ENCODE measurements around the gene DUSP22.
"Not testable (repeated sequence)": the region's sequence is repeated elsewhere in the genome, so short reads cannot be mapped to it uniquely, and the experiment has no call there.

The DUSP22 gene

GRCh38 chr6:291697-292505, at the start of gene DUSP22:
TSS of gene DUSP22 (plus strand) at chr6:292487. CDS start at chr6:292540, 53 bp downstream.
- no peak for DNase-seq

GRCh38 chr6:246352-246751, 45.9 kb upstream of the DUSP22 start:
- DNase-seq: no peak

- DNase-seq: no peak
Measured at GRCh38 chr6:247351-247750, 44.9 kb upstream of the DUSP22 start.

GRCh38 chr6:248046-248445, 44.2 kb upstream of the DUSP22 start:
- not testable (repeated sequence) for DNase-seq

- no peak for DNase-seq
Measured at GRCh38 chr6:250676-251075, 41.6 kb upstream of the DUSP22 start.

- no peak for DNase-seq
Measured at GRCh38 chr6:251920-252319, 40.4 kb upstream of the DUSP22 start.

- no peak for DNase-seq
Measured at GRCh38 chr6:252775-253535, 39.3 kb upstream of the DUSP22 start.

GRCh38 chr6:254016-254415, 38.3 kb upstream of the DUSP22 start:
- DNase-seq: no peak

GRCh38 chr6:255041-255750, 37.1 kb upstream of the DUSP22 start:
- DNase-seq: no peak

GRCh38 chr6:255751-256083, 36.6 kb upstream of the DUSP22 start:
- DNase-seq: no peak

GRCh38 chr6:256169-256568, 36.1 kb upstream of the DUSP22 start:
- DNase-seq: no peak

- no peak for DNase-seq
Measured at GRCh38 chr6:257031-257725, 35.1 kb upstream of the DUSP22 start.

- no peak for DNase-seq
Measured at GRCh38 chr6:257774-258173, 34.5 kb upstream of the DUSP22 start.

- no peak for DNase-seq
Measured at GRCh38 chr6:259316-259715, 33.0 kb upstream of the DUSP22 start.

- DNase-seq: no peak
Measured at GRCh38 chr6:259901-260508, 32.3 kb upstream of the DUSP22 start.

GRCh38 chr6:264626-265025, 27.7 kb upstream of the DUSP22 start:
- DNase-seq: no peak

GRCh38 chr6:268394-268935, 23.8 kb upstream of the DUSP22 start:
- no peak for DNase-seq

- no peak for DNase-seq
Measured at GRCh38 chr6:273551-274058, 18.7 kb upstream of the DUSP22 start.

- DNase-seq: no peak
Measured at GRCh38 chr6:277746-278145, 14.5 kb upstream of the DUSP22 start.

- no peak for DNase-seq
Measured at GRCh38 chr6:278494-278893, 13.8 kb upstream of the DUSP22 start.

- no peak for DNase-seq
Measured at GRCh38 chr6:279341-280029, 12.8 kb upstream of the DUSP22 start.

Data from stimulated activated naive CD4-positive, alpha-beta T cell treated with Interleukin-2 at 50 U/mL for 16 hours (primary cell).